WTC11 (cell line): ENCODE data around the gene FAM114A1.

Source experiments
- CBFB ChIP-seq: sonication (generic); formaldehyde crosslinking; IDR thresholded peaks from 2 replicates; pipeline ENCODE4 v1.8.1; 2022; ENCODE audit warnings: mild to moderate bottlenecking, low read depth, missing genetic modification reagents
- FOXK1 ChIP-seq: sonication (generic); formaldehyde crosslinking; IDR thresholded peaks from 2 replicates; pipeline ENCODE4 v1.8.0; 2022; ENCODE audit warnings: mild to moderate bottlenecking, moderate library complexity, missing genetic modification reagents
- MXD4 ChIP-seq: fragments of 250-450 bp; sonication (Bioruptor Pico); IDR thresholded peaks from 2 replicates; pipeline ENCODE4 v1.8.0; 2021; ENCODE audit warnings: mild to moderate bottlenecking, moderate library complexity, borderline replicate concordance
- MYBL2 ChIP-seq: sonication (generic); formaldehyde crosslinking; IDR thresholded peaks from 2 replicates; pipeline ENCODE4 v1.8.1; 2023; ENCODE audit warnings: mild to moderate bottlenecking, moderate library complexity, missing genetic modification reagents
- SMAD3 ChIP-seq: sonication (generic); formaldehyde crosslinking; IDR thresholded peaks from 2 replicates; pipeline ENCODE4 v1.8.0; 2022; ENCODE audit warnings: missing genetic modification reagents, mild to moderate bottlenecking, borderline replicate concordance
- ZNF396 ChIP-seq: fragments of 250-450 bp; sonication (Bioruptor Pico); IDR thresholded peaks from 2 replicates; pipeline ENCODE4 v1.8.0; 2021; ENCODE audit warnings: mild to moderate bottlenecking, moderate library complexity, borderline replicate concordance
- ZNF671 ChIP-seq: fragments of 250-450 bp; sonication (Bioruptor Pico); IDR thresholded peaks from 2 replicates; pipeline ENCODE4 v1.8.0; 2021; ENCODE audit warnings: mild to moderate bottlenecking
- TF ChIP-seq, protein P1 (sequence below): sonication (generic); formaldehyde crosslinking; IDR thresholded peaks from 2 replicates; pipeline ENCODE4 v1.8.1; 2023; ENCODE audit warnings: mild to moderate bottlenecking, missing genetic modification reagents
- TF ChIP-seq, protein P2 (sequence below): fragments of 200-600 bp; IDR thresholded peaks from 2 replicates; pipeline ENCODE4 v1.8.0; 2022; ENCODE audit warnings: antibody characterized with exemption
- TF ChIP-seq, protein P3 (sequence below): sonication (generic); formaldehyde crosslinking; IDR thresholded peaks from 2 replicates; pipeline ENCODE4 v1.8.0; 2023; ENCODE audit warnings: missing genetic modification reagents
- TF ChIP-seq, protein P4 (sequence below): sonication (generic); formaldehyde crosslinking; IDR thresholded peaks from 2 replicates; pipeline ENCODE4 v1.8.0; 2022; ENCODE audit warnings: mild to moderate bottlenecking, missing genetic modification reagents
- TF ChIP-seq, protein P5 (sequence below): sonication (generic); formaldehyde crosslinking; IDR thresholded peaks from 2 replicates; pipeline ENCODE4 v1.8.0; 2022; ENCODE audit warnings: mild to moderate bottlenecking, missing genetic modification reagents

DNA sequence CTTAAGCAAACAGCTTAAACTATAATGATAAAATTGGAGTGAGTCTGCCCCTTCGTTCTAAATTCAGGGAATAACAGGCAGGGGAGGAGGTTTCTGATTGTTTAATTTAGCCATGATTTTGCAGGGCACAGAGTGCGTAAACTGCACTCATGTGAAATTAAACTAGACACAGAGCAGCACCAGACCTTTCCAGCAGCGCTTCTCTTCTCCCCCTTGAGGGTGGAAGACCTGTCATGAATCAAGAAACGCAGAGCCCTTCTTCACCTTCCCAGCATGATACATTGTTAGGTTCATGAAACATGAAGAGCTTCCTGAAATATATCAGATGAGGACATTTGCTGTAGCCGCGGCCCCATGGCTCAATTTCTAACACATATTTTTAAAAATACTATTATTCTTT is 63.1 kb downstream of the FAM114A1 start:
- TF ChIP-seq CBFB (no peak), SMAD3 (CRISPR knock-in tag) (no peak), ZNF671 (no peak), MYBL2 (no peak), ZNF396 (CRISPR knock-in tag) (no peak), MXD4 (no peak), FOXK1 (no peak)
- TF ChIP-seq, protein P1, sequence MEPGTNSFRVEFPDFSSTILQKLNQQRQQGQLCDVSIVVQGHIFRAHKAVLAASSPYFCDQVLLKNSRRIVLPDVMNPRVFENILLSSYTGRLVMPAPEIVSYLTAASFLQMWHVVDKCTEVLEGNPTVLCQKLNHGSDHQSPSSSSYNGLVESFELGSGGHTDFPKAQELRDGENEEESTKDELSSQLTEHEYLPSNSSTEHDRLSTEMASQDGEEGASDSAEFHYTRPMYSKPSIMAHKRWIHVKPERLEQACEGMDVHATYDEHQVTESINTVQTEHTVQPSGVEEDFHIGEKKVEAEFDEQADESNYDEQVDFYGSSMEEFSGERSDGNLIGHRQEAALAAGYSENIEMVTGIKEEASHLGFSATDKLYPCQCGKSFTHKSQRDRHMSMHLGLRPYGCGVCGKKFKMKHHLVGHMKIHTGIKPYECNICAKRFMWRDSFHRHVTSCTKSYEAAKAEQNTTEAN (CRISPR knock-in tag), result no peak
- TF ChIP-seq, protein P2, sequence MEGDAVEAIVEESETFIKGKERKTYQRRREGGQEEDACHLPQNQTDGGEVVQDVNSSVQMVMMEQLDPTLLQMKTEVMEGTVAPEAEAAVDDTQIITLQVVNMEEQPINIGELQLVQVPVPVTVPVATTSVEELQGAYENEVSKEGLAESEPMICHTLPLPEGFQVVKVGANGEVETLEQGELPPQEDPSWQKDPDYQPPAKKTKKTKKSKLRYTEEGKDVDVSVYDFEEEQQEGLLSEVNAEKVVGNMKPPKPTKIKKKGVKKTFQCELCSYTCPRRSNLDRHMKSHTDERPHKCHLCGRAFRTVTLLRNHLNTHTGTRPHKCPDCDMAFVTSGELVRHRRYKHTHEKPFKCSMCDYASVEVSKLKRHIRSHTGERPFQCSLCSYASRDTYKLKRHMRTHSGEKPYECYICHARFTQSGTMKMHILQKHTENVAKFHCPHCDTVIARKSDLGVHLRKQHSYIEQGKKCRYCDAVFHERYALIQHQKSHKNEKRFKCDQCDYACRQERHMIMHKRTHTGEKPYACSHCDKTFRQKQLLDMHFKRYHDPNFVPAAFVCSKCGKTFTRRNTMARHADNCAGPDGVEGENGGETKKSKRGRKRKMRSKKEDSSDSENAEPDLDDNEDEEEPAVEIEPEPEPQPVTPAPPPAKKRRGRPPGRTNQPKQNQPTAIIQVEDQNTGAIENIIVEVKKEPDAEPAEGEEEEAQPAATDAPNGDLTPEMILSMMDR, result no peak
- TF ChIP-seq, protein P3, sequence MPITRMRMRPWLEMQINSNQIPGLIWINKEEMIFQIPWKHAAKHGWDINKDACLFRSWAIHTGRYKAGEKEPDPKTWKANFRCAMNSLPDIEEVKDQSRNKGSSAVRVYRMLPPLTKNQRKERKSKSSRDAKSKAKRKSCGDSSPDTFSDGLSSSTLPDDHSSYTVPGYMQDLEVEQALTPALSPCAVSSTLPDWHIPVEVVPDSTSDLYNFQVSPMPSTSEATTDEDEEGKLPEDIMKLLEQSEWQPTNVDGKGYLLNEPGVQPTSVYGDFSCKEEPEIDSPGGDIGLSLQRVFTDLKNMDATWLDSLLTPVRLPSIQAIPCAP (CRISPR knock-in tag), result no peak
- TF ChIP-seq, protein P4, sequence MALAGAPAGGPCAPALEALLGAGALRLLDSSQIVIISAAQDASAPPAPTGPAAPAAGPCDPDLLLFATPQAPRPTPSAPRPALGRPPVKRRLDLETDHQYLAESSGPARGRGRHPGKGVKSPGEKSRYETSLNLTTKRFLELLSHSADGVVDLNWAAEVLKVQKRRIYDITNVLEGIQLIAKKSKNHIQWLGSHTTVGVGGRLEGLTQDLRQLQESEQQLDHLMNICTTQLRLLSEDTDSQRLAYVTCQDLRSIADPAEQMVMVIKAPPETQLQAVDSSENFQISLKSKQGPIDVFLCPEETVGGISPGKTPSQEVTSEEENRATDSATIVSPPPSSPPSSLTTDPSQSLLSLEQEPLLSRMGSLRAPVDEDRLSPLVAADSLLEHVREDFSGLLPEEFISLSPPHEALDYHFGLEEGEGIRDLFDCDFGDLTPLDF (CRISPR knock-in tag), result no peak
- TF ChIP-seq, protein P5, sequence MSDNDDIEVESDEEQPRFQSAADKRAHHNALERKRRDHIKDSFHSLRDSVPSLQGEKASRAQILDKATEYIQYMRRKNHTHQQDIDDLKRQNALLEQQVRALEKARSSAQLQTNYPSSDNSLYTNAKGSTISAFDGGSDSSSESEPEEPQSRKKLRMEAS (CRISPR knock-in tag), result no peak
